LNCaP clone FGC (cell line): ENCODE measurements around the gene RTN4RL1.
A peak's percentile ranks its signal among the peaks of the same experiment; 100 is the strongest.

Experiments used
- DNase-seq: peaks from one replicate; pipeline ENCODE4 v3.0.0-alpha.2; 2011; ENCODE audit warnings: low read depth
- H3K4me3 ChIP-seq: 2 replicates; pipeline ENCODE4 v1.5.1; 2011; ENCODE audit warnings: mild to moderate bottlenecking, low read depth, low read length, control low read depth
- CTCF ChIP-seq: IDR thresholded peaks from 2 replicates; pipeline ENCODE4 v1.5.1; 2012; ENCODE audit warnings: mild to moderate bottlenecking; ENCODE audit not compliant: control insufficient read depth, insufficient read depth; ENCODE audit errors: extremely low read depth

Gene RTN4RL1

DNA sequence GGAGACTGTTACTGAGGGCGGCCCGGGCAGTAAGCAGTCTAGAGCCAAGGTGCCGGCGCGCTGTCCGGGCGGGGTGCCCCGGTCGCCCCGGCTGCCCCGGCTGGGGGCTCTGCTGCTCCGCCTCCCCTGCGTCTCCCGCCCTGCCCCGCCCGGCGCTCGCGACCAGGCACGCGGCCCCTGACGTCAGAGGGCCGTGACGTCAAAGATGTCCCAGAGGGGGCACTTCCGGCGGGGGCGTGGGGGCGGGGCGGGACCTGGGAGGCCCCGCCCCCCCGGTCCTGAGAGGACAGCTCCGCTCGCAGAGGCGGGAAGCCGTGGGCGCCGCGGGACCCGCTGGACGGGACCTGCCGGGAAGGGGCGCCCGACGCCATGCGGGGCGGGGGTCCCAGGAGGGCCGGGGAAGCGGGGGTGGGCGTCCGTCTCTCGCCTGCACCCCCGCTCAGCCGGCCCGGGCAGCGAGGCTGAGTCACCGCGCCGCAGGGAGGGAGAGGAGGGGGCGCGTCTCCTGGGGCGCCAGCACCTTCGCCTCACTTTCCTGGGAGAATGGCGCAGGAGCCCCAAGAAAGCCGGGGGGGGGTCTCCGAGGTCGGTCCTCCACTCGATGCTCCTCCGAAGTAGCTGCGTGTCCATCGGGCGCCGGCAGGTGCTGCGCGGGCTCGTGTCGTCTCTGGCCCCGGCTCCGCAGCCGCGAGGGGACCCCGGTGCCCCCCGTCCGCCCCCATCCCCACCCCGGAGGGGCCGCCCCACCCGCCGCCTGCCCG lies 25.3 kb upstream of the RTN4RL1 start:
- H3K4me3 ChIP-seq: peak overlapping the region; percentile 39
- no peak for TF ChIP-seq CTCF
- DNase-seq: no peak

DNA sequence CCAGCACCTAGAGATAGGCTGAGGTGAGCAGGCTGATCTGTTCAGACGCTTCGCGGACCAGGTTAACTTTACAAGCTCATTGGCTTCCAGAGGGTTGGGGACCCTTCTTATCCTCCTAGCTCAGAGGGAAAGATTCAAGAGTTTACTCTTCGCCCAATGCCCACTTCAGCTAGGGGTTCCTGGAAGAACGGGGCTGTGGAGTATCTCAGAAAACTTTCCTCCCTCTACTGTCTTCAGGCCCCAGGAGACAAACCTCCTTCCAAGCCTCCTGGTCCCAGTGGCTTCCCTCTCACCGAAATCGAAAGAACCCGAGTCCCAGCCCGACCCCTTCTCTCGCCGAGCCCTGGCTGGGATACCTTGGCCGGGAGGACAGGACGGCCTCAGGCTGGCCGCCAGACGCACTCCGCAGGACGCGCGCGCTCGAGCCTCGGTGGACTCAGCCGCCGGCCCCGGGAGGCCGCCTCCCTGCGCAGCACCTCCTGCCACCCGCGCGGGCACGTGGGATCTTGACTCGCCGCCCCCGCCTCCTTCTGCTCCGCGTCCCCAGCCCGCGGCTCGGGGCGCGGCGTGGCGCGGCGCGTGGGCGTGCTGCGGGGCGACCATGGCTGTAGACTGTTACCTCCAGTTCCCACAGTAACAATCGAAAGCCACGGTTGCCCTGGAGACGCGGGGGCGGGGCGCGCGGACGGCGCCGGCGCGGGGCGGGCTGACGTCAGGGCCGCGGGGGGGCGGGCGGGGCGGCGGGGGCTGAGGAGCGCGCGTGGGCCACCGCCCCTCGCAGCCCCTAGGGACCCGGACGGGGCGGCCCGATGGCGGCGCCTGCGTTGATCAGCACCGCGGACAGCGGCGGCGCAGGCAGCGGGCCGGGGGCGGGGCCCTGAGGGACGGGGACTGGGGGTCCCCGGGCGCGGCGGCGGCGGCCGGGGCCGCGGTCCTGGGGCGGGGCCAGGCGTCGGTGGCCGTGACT lies 24.5 kb upstream of the RTN4RL1 start:
- H3K4me3 ChIP-seq: peak overlapping the region; percentile 64
- DNase-seq: no peak
- TF ChIP-seq CTCF: no peak

- DNase-seq: no peak
- no peak for TF ChIP-seq CTCF
- peak overlapping the region; percentile 64 for H3K4me3 ChIP-seq
Observed at GRCh38 chr17:2048805-2049204, 23.7 kb upstream of the RTN4RL1 start.

DNA sequence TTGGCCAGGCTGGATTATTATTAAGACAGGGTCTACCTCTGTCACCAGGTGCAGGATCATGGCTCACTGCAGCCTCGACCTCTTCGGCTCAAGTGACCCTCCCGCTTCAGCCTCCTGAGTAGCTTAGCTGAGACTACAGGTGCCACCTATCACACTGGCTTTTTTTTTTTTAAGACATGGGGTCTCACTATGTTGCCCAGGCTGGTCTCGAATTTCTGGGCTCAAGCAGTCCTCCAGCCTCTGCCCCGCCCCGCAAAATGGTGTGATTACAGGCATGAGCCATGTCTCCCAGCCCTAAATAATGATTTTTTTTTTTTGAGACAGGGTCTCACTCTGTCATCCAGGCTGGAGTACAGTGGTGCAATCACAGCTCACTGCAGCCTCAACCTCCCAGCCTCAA lies 22.5 kb upstream of the RTN4RL1 start:
- no peak for TF ChIP-seq CTCF
- no peak overlapping the region for H3K4me3 ChIP-seq
- no peak for DNase-seq

GRCh38 chr17:2044263-2044894 lies 19.2 kb upstream of the RTN4RL1 start:
- no peak for DNase-seq
- TF ChIP-seq CTCF: no peak
- H3K4me3 ChIP-seq: no peak overlapping the region

DNA sequence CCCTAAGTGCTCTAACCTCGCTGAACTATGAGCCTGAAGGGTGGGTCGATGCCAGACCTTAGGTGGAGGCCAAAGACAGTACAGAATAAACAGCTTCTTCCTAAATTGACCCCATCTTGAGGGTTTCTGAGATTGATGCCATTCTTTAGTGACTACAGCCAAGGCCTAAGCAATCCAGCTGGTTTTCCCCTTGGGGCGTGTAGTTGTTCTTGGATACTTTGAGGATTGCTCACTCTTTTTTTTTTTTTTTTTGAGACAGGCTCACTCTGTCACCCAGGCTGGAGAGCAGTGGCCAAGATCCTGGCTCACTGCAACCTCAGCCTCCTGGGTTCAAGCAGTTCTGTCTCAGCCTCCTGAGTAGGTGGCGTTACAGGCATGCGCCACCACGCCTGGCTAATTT lies 18.7 kb upstream of the RTN4RL1 start:
- no peak overlapping the region for H3K4me3 ChIP-seq
- TF ChIP-seq CTCF: no peak
- no peak for DNase-seq
